ENCODE data around the gene TMEM40.
"Not testable (repeated sequence)": the region's sequence is repeated elsewhere in the genome, so short reads cannot be mapped to it uniquely, and the experiment has no call there.

Gene TMEM40

GRCh38 chr3:12751571-12751970 lies 7.5 kb downstream of the TMEM40 start:
- no peak for DNase-seq (ENCODE audit: low read depth in 2 of 2)

DNA sequence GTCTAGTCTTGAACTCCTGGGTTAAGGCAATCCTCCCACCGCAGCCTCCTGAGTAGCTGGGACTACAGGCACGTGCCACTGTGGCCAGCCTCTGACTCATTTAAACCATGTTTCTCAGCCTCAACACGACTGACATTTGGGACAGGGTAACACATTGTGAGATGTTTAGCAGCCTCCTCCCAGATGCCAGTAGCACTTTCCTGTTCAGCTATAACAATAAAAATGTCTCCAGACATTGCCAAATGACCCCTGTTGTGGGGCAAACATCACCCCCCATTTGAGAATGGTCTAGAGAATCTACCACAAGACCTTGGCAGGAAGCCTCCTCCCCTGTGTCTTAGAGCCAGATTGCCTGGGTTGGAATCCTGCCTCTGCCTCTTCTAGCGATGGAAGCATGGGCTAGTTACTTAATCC lies 8.4 kb downstream of the TMEM40 start:
- peak; percentile 2 to 16 for DNase-seq (ENCODE audit: low read depth in 2 of 2)

DNA sequence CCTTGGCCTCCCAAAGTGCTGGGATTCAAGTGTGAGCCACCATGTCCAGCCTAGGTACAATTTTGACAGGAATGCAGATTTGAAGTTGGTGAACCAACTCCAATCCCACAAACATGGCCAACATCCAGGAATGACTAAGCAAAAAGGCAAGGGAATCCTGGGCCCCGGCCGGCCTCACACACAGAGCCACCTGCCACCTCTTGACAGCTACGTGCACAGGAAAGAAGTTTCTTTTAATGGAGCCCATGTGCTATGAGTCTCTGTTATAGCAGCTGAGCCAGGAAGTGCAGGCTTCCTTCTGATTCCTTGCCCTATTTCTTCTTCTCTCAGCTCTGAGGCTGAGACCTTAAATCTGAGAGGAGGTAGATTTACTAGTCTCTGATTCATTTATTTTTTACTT lies 8.8 kb downstream of the TMEM40 start:
- DNase-seq (ENCODE audit: low read depth in 2 of 2) = no peak

DNA sequence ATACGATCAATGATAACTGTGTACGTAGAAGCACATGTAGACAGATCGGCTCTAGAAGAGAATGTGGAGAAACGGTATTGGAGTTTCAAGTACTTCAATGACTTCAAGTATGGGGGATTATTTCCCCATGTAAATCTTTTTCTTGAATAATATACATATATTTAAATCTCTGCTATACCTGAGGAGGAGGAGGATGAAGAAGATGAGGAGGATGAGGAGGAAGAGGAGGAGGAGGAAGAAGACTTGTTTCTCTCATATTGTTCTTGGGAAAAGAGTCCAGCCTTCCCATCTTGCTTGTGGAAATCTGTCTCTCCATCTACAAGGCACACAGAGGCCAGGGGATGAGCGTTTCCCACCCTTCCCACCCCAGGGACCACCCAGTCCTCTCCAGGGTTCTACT lies 10.6 kb downstream of the TMEM40 start:
- no peak for DNase-seq (ENCODE audit: low read depth in 2 of 2)

- no peak for DNase-seq (ENCODE audit: low read depth in 2 of 2)
These were observed 12.6 kb downstream of the TMEM40 start for GRCh38 chr3:12746419-12746818.

DNA sequence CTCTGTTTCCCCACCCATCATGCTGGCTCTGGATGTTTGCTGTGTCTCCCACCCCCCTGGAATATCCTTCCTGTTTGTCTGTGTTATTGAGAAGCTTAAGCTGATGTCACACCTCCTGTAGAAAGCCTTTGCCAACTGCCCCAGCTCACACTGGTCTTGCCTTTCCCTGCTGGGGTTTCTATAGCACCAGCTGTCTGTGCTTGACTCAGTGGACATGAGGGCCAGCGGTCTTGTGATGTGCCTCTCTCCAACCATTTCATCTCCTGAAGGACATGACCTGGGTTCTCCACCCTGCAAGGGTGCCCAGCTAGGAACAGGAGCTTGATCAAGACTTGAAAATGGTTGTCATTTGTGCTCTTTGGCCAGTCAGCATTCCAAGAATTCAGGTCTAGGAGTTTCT lies 14.7 kb downstream of the TMEM40 start:
- no peak for DNase-seq (ENCODE audit: low read depth in 2 of 2)

- no peak for DNase-seq (ENCODE audit: low read depth in 2 of 2)
These were observed 15.5 kb downstream of the TMEM40 start for GRCh38 chr3:12743583-12743982.

DNA sequence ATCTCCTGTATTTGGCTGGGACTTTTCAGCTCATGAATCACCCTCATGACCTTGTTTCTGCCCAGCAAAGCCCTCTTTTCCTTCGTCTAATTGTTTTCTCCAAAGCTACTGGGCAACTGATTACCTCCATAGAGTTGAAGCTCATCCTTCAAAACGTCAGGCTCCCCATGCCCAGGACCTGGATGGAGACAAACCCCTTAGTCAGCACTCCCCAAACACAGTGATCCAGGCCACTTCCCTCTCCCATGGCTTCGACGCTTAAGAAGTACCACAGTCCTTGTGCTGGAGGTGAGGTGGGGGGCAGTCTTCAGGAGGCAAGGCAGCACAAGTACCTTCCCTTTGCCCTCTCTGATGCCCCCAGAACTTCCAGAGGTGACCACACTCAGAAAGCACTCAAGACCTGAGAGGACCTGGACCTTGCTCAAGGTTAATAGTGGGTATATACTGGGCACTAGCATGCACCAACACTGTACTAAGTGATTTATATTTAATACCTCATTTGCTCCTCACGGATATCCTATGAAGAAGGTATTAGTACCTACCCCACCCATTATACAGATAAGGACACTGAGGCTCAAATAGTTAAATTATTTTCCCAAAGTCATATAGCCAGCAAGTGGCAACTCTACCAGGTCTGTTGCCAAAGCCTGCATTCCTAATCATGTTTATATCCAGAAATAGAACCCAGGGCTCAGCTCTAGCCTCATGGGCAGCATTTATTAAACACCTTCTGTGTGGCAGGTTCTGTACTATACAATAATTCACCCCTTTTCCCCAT lies 16.5 kb downstream of the TMEM40 start:
- DNase-seq (ENCODE audit: low read depth in 2 of 2) = no peak

DNA sequence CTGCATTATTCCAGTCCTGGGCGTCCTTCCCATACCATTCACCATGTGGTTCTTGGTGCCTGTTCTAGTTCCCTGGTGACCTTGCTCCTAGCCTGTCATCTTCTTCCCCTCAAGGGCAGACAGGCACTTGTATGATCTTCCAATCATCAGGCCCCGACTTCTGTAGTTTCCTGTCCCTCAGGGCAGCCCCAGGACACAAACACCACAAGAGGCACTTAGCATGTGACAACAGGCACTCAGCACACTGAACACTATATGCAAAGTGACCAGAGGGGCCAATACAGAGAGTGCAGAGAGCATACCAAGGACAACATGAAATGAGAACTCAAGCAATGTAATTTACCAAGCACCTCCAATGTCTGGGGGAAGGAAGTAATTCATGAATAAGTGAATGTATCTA lies 17.9 kb downstream of the TMEM40 start:
- no peak for DNase-seq (ENCODE audit: low read depth in 2 of 2)

DNA sequence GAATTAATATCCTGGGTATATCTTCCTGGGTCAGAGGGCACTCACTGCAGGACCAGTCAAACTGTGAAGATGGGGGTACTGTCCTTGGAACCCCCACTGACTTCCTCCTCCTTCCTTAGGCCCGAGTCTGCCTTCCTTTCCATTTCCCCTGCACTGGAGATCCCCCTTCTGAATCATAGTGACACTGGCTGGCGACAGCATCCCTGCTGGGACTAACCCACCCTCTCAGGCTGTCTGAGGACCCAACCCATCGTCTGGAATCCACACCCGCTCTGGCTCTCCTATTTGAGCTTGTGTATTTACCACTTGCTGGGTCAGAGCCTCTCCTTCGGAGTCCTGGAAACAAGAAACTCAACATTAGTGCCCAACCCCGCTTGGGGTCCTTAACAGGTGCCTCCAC lies 21.2 kb downstream of the TMEM40 start:
- no peak for DNase-seq (ENCODE audit: low read depth in 2 of 2)

DNA sequence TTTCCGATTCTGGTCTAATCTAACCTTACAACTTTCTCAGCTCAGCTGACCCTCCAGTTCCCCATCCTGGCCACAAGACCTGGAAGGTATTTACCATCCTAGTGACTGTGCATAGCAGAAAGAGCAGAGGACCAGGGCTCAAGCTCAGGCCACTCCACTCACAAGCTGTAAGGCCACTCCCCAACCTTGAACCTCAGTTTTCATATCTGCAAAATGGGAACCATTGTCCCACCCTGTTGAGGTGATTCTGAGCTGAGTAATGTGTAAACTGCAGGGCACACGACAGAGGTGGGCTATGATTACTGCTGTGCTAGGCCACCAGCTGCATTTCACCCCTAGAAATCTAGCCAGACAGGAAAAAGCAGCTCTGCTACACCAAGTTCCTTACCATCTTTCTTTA lies 21.7 kb downstream of the TMEM40 start:
- no peak for DNase-seq (ENCODE audit: low read depth in 2 of 2)

DNA sequence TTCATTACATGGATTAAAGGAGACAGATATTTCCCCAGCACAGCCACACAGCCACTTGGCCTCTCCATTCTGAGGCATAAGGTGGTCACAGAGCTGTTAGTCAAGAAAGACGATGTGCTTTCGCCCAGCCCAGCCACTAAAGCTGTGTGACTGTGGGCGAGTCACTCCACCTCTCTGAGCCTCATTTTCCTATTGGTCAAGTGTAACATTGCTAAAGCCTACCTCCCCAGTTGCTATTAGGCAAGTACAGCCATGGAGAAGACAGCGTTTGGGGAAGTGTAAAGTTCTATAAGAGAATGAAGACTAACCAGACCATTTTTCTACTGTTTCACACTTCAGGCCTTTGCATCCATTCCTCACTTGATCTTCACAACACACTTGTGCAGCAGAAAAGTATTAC lies 24.1 kb downstream of the TMEM40 start:
- no peak for DNase-seq (ENCODE audit: low read depth in 2 of 2)

DNA sequence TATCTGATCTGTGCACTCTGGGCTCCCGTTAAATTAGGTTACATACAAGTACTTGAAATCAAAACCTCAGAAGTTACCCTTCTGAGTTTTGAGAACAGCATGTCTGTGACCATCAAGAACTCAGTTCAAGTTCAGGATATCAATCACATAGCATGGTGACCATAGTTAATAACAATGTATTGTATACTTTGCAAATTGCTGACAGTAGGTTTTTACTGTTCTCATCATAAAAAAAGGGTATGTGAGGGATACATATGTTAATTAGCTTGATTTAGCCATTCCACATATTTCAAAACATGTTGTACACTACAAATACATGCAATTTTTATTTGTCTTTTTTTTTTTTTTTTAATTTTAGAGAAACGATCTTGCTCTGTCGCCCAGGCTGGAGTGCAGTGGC lies 25.5 kb downstream of the TMEM40 start:
- DNase-seq (ENCODE audit: low read depth in 2 of 2) = no peak

GRCh38 chr3:12730506-12731242 lies 28.4 kb downstream of the TMEM40 start:
- no peak for DNase-seq (ENCODE audit: low read depth in 2 of 2)

- no peak for DNase-seq (ENCODE audit: low read depth in 2 of 2)
These were observed 29.9 kb downstream of the TMEM40 start for GRCh38 chr3:12729051-12729651.

GRCh38 chr3:12727937-12728336 lies 31.1 kb downstream of the TMEM40 start:
- DNase-seq (ENCODE audit: low read depth in 2 of 2) = no peak

DNA sequence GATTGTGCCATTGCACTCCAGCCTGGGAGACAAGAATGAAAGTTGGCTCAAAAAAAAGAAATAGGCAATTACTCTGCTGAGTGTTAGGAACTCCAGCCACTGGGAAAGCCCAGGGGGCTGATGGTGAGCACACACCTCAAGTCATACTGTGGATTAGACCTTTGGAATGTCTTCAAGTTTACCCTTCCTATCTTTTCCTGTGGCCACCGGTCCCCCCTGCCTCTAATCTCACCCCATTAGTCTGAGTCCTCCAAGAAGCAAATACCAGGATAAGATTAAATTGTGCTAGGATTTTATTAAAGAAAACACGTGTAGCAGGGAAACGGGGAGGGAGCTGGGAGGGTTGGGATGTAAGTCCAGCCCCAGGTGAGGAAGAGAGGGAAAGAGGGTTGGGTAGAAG lies 31.6 kb downstream of the TMEM40 start:
- no peak for DNase-seq (ENCODE audit: low read depth in 2 of 2)

DNA sequence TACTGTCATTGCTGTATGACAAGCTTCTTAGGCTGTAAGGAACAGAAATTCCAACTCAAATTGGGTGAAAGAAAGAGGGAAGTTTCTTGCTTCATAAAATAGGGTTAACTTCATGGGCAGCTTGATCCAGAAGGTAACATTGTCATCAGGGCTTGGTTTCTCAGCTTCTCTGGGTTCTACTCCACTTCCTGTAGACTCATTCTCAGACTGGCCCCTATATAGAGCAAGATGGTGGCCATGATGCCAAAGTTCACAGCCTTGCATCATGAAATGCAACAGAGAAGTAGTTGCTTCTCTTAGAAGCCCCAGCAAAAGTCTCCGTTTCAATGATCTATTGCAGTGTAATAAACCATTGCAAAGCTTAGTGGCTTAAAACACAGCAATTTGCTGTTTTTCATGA lies 33.6 kb downstream of the TMEM40 start:
- DNase-seq (ENCODE audit: low read depth in 2 of 2) = no peak

- no peak for DNase-seq (ENCODE audit: low read depth in 2 of 2)
These were observed 34.3 kb downstream of the TMEM40 start for GRCh38 chr3:12724794-12725193.

GRCh38 chr3:12723362-12723761 lies 35.7 kb downstream of the TMEM40 start:
- DNase-seq (ENCODE audit: low read depth in 2 of 2) = not testable (repeated sequence)

DNA sequence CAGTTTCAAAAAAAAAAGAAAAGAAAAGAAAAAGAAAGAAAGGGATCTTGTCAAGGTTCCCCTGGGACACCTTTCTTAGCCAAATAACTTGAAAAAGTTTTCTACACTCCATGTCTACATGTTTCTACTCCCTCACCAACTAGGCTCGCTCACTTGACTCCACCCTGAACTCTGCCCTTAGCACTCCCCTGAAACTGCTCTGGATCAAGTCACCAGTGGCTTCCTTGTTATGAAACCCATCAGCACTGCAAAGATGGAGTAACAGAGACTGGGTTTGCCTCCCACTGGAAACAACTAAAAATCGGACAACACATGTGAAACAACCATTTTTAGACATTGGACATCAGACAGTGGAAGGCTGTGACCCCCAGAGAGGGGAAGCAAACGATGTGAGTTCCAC lies 36.8 kb downstream of the TMEM40 start:
- no peak for DNase-seq (ENCODE audit: low read depth in 2 of 2)

DNA sequence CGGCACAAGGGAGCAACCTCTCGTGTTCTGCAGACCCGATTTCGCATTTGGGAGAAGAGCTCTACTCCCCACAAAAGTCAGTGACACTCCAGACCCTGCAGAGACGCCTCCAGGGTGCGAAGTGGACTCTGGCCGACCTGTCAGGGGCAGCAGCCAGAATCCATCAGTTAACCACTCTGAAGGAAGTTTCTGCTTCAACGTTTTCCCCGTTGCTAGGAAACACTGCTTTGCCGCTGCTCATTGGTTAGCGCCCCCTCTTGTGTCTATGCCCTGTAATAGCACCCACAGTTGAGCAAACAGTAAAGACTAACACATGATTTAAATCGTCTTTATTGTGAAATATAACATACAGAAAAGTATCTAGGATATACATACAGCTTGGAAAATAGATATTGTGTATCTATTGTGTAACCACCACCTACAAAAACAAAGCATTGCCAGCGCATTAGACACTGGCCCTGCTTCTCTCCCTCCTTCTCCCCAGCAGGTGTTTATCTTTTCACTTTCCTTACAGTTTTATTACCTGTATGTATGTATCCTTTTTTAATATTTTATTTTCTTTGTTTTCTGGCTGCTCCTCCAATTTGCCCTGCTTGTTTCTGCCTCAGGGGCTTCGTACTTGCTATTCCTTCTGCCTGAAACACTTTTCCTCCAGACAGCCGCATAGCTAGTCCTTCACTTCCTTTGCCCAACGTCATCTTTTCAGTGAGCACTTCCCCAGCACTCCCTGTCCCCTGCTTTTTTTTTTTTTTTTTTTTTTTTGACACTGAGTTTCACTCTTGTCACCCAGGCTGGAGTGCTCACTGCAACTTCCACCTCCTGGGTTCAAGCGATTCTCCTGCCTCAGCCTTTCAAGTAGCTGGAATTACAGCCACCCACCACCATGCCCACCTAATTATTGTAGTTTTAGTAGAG lies 38.8 kb downstream of the TMEM40 start:
- peak; percentile 46 to 57 for DNase-seq (ENCODE audit: low read depth in 2 of 2)
